Activated CD4-positive, alpha-beta T cell treated with anti-CD3 and anti-CD28 coated beads, Interleukin-2, amount 50 U/mL, for 24 hours (primary cell): ENCODE measurements around the gene TECPR1.

ENCODE experiments used
- DNase-seq, 2 donors: peaks; one replicate each; pipeline ENCODE4 v3.0.0-alpha.2; 2020; ENCODE audit warnings: low read depth in 1 of 2, low spot score in 1 of 2

Gene TECPR1

GRCh38 chr7:98285157-98286092 is 33.4 kb upstream of the TECPR1 start:
- no peak for DNase-seq

GRCh38 chr7:98284335-98285036 is 32.5 kb upstream of the TECPR1 start:
- no peak for DNase-seq

GRCh38 chr7:98283887-98284222 is 31.8 kb upstream of the TECPR1 start:
- no peak for DNase-seq

- DNase-seq, result no peak
These were observed 31.3 kb upstream of the TECPR1 start for GRCh38 chr7:98283127-98283886.

GRCh38 chr7:98282703-98283102 is 30.7 kb upstream of the TECPR1 start:
- no peak for DNase-seq

- peak; percentile 11 to 17 for DNase-seq
These were observed 29.9 kb upstream of the TECPR1 start for GRCh38 chr7:98281757-98282606.

GRCh38 chr7:98280791-98281756 is 29.0 kb upstream of the TECPR1 start, which contains the start of gene BRI3:
BRI3 (plus strand) TSS chr7:98281686; CDS start chr7:98281796, 110 bp downstream.
- peak; percentile 86 to 90 for DNase-seq

GRCh38 chr7:98280296-98280695 is 28.3 kb upstream of the TECPR1 start:
- no peak for DNase-seq

- DNase-seq, result no peak
These were observed 26.9 kb upstream of the TECPR1 start for GRCh38 chr7:98278936-98279335.

GRCh38 chr7:98278408-98278807 is 26.4 kb upstream of the TECPR1 start:
- no peak for DNase-seq

- DNase-seq, result no peak
These were observed 24.3 kb upstream of the TECPR1 start for GRCh38 chr7:98276241-98276761.

GRCh38 chr7:98267303-98267702 is 15.3 kb upstream of the TECPR1 start:
- DNase-seq, result no peak

GRCh38 chr7:98266840-98267239 is 14.8 kb upstream of the TECPR1 start:
- no peak for DNase-seq

GRCh38 chr7:98265841-98266271 is 13.8 kb upstream of the TECPR1 start:
- DNase-seq, result no peak

- no peak for DNase-seq
These were observed 5.7 kb upstream of the TECPR1 start for GRCh38 chr7:98257701-98258100.

GRCh38 chr7:98256431-98256830 is 4.4 kb upstream of the TECPR1 start:
- no peak for DNase-seq

- DNase-seq, result no peak
These were observed 3.0 kb upstream of the TECPR1 start for GRCh38 chr7:98254951-98255610.

- DNase-seq, result no peak
These were observed 2.5 kb upstream of the TECPR1 start for GRCh38 chr7:98254516-98254915.
